KG1 (cell line): ENCODE measurements around the gene ZNF652.
"Not testable (repeated sequence)": the region's sequence is repeated elsewhere in the genome, so short reads cannot be mapped to it uniquely, and the experiment has no call there.

ENCODE experiments used
- DNase-seq: peaks from one replicate; lab custom pipeline; 2025; lab: John Stamatoyannopoulos, UW

The ZNF652 gene

DNA sequence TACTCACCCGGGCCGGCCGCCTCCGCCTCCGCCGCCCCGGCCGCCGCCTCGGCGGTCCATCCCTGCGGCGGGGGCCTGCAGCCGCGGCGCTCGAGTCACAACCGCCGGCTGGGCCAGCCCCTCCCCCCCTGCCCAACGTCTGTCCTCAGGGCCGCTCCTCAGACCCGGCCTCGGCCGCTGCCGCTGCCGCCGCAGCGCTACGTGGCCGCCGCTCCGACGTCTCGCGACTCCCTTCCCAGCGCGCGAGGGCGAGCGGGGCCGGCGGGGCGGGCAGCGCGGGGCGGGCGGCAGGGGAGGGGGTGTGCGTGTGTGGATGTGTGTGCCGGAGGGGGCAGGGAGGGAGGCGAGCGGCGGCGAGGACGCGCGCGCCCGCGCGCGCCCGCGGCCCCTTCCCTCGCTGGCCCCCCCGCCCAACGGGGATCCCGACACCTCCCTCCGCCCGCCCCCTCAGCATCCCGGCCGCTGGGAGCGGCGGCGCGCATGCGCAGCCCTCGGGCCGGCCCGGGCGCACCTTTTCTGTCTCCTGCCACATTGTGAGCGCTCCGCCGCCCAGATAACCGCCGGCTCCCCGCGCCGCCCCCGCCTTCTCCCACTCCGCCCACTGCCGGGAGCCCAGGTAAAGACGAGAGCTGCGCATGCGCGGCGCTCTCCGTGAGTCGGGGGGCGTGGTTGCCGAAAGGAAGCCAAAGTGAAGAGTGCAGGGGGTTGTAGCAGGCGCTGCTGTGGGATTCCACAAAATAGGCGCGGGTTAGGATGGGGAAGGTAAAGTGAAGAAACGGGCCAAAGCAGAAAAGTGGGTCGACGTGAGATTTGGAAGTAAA lies at the start of gene ZNF652:
ZNF652 (minus strand) TSS at position 349 of the 821 bp plus-strand sequence. CDS start 44,525 bp downstream, outside the sequence.
- DNase-seq: peak; percentile 65

DNA sequence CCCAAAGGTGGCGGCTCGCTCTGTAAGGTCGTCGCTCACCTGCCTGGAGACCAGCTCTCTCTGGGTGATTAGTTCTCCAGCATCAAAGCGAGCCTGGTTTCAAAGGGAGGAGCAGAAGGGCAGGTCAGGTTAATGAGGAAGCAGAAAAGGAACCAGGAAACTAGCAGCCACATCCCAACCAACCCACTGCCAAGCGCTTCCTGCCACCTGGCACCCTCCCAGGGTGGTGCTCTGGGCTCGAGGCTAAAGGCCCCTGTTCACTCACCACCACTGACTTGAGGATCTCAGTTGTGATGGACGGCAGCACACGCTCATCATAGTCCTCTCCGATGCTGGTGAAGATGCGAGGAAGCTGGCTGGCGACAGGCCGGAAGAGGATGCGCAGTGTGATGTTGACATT lies 47.0 kb upstream of the ZNF652 start:
- DNase-seq: no peak

DNA sequence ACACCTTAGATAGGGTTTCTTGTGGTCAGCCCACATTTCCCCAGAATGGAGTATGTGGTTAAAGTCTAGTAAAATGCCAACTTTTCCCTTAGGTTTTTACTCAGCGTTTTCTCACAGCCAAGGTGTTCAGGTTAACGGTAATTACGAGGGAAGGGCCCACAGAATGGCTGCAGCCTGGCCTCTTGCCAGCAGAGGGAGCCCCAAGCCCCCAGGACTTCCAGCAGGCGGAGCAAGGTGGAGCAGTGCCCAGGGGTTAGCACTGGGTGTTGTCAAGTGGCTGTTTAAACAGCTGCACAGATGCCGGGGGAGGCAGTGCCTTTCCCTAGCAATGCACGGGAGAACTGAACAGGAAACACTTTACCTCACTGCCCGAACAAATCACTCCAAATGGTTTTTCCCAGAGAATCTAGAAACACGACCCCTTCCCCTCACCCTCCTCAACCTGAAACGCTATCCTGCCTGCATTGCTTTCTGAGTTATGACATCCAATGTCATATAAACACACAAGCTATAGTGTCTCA lies 46.0 kb upstream of the ZNF652 start:
- peak; percentile 65 for DNase-seq

DNA sequence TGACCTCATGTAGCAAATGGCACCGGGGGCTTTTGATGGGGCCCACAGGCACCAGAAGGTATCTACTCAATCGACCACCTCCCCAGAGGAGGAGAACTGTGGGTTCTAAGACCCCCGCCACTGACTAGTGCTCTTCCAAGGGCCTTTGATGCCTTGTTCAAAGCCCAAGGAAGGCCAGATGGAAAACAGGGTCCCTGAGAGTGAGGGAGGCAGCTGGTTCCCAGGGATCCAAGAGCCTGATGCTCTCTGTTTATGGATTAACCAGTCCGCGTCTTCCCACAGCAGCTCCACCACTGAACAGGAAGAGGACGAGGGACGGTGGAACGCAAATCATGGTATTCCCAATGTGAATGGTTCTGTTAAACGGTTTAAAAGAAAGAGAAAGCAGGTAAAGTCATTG lies 45.0 kb upstream of the ZNF652 start:
- DNase-seq: no peak

DNA sequence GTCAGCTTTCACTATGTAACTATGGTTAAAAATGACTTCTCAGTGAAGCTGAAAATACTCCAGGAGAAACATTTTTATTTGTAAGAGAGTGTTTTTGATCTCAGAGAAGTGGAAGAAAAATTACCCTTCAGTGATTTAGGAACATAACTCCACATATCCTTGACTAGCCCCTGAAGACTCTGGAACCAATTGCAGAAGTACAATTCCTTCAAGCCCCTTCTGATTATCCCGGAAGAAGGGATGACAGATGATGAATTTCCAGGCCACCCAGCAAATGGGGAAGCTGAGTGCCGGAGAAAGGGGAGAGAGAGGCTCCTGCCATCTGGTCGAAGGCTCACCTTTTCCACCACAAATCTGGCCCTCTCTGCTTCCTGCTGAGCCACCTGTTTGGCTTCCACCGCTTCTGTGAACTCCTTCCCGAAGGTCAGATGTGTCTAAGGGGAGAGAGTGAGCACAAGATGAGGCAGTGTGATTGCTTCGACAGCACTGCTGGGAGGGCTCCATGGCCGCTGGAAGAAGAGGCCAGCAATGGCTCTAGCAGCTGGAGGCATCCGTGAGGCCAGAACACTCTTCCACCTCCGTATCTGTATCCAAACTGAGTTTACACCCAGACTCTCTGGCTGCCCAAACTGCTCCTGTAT lies 44.5 kb upstream of the ZNF652 start:
- no peak for DNase-seq

DNA sequence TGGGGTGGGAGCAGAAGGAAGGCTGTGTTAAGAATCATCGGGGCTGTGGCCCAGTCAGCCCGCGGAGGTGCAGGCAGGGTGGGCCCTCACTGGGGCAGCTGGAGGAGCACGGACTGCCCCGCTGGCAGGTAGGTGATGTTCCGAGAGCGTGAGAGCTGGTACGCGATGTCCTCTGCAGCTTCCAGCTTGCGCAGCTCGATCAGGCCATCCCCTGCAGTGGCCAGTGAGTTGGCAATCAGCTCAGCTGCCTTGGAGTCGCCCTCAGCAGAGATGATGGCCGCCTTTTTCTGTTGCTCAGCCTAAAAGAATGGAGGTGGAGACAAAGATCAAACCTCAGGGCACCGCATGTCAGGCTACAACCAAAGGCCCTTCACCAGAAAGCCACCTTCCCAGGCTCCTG lies 42.9 kb upstream of the ZNF652 start:
- no peak for DNase-seq

DNA sequence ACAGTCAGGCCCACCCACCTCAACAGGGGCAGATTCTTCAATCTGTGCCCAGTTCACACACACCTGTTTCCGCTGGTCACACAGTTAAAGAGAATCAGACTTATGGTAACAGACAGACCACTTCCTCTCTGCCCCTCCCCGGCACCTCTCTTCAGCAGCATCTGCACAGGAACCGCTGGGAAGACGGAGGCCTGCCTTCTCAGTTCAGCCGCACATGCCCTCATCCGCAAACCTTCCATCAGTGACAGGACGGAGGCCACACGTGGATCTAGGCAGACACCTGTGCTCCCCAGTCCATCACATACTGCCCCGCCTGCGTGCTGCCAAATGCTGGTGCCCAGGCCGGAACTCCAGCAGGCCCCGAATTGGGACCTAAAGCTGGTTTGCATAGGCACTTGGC lies 42.3 kb upstream of the ZNF652 start:
- DNase-seq: no peak

DNA sequence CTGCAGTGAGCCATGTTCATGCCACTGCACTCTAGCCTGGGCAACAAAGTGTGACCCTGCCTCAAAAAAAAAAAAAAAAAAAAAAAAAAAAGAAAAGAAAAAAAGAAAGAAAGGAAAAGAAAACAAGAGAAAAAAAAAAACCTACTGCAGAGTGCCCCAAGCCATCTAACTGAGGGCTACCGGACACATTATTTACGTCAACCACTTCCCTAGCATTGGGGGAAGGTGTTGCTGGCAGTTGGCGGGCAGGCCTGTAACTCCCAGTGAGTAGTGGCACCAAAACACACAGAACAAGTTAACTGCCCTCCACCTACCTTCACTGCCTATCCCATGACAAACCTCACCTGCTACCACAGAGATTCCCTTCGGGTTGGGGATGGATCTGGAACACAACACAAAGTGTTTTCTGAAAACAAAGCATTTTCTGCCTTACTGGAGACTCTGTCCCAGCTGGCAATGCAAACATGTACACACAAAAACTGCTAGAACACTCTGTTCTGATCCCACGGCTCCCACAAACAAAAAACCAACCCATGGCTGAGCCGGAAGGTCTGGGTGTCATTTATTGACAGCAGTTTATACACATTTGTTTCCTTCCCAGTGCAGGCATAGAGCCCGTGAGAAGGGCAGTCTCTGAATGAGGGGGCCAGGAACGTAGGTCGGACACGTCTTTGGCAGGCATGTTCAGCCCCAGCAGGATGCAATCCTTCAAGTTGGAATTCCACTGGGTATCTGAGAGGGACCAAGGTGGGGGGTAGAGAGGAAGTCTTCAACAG lies 41.7 kb upstream of the ZNF652 start:
- no peak for DNase-seq

DNA sequence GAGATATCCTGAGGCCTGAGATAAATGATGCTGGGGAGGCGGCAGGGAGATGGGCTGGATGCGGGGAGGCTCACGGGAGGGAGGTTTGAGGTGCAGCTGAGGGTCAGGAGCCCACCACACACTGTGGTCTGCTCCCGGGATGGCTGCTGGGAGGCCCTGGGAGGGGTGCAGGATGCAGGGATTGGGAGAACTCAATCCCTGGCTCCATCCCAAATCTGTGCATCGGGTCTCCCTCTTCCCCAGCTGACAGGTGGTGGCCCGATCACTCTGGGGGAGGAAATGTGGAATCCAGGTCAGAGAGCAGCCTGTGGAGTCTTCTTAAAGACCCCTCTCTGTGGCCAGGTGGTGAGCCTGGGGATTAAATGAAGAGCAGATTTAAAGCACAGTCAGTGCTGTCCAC lies 40.7 kb upstream of the ZNF652 start:
- no peak for DNase-seq

DNA sequence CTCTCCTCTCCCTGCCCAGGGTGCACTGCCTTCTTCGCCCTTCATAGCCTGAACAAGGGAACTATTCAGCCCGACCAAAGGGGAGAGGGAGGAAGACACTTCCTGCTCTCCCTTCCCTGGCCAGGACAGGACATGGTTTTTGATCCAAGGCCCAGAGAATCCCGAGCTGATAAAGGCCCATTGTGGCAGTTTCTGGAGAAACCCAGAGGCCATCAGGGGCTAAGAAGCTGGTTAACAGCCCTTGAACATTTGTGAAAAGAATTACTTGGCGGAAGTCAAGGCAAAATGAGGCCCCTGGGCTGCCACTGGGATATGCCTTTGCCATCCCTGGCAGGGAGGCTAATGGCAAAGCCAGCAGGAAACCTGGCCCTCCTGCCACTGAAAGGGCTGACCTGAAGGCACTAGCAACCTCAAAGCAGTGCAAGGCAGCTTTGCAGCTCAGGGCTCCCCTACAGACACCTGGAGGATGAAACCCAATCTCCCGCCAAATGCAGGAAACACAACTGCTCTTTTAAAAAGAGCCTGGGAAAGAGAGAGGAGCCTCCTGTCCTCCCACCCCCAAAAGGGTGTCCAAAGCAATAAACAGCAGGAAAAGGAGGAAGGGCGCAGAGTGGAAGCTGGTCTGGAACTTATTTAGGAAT lies 40.0 kb upstream of the ZNF652 start:
- no peak for DNase-seq

DNA sequence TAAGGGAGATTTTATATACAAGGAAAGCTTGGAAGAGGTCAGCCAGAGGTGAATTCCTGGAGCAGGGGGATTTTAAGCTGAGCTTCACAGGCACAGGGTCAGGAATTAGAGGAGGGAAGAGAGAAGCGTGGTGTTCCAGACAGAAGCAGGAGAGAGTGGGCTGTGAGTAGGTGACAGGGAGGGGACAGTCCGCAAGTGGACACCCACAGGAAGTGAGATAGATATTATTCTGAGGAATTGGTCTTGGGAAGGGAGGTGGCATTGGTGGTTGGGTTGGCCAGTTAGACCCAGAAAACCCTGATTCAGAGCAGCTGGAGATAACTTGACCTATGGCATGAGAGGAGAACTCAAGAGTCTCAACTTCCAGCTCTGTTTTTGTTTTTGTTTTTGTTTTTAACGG lies 37.9 kb upstream of the ZNF652 start:
- no peak for DNase-seq

DNA sequence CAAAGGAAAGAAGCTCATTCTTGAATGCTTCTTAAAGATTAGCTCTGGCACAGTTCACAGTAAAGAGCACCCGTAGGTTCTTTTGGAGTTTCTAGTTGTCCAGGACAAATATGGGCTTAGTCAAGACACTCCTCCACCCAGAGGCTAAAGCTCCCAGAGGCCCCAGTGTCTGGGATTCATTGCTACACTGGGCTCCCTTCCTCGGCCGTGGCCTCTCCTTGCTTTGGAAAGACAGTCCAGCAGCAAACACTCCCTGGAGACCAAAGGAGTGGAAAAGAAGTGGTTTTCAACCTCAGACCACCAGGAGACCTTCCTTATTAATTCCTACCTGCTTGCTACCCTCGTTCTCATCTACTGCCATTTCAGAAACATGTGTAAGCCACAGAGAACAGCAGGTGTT lies 35.5 kb upstream of the ZNF652 start:
- DNase-seq: no peak

DNA sequence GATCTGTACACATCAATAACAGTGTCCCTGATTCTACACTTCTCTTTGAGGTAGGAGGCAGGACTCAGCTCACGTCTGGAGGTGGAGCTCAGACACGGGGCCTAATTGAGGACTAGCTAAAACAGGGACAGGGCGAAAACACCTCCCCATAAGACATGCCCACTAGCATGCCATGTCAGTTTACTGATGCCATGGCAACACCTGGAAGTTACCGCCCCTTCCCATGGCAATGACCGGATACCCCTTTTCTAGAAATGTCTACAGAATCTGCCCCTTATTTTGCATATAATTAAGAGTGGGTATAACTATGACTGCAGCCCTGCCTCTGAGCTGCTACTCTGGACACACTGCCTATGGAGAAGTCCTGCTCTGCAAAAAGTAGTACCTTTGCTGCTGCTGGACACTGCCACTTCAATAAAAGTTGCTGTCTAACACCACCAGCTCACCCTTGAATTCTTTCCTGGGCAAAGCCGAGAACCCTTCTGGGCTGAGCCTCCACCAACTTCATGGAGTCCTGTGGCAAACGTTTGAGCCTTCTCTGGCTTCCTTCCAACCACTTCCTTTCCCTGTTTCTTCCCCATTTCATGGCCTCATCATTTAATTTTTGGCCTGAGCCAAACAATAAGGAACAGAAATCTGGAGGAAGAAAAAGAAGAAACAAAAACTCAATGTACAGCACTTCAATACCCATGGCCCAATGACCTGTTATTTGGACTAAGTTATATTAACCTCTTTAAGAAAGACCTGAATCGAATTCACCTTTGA lies 31.6 kb upstream of the ZNF652 start:
- peak; percentile 22 for DNase-seq

DNA sequence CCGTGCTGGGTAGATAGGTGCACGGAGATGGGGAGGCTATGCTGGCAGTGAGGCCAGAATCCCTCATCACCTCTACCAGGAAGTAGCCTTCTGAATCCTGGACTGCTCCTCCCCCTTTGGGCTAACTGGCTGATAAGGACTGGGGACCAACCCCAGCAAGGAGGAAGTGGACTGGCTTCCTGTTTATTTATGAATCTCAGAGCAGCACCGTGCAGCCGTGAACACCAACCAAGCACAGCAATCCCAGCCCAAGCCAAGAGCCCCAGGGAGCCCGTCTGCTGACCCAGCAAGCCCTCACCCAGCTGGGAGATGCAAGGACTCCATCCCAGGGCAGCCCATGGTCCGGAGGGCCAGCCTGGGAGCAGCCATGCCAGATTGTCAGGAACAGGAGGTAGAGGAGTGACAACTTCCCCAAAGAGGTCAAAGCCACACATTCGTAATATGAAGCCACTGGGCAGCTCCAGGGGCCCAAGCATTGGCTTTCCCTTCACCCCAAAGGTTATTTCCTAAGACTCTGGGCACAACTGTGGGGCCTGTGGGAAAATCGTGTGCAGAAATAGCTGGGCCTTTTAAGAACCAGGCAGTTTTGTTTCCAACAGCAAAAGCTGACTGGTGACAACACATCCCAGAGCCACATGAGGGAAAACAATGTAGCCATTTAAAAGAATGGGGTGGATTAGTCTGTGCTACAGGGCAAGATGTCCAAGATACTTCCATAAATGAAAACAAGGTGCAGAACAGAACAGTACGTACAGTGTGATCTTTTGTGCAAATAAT lies 28.7 kb upstream of the ZNF652 start:
- DNase-seq: no peak

DNA sequence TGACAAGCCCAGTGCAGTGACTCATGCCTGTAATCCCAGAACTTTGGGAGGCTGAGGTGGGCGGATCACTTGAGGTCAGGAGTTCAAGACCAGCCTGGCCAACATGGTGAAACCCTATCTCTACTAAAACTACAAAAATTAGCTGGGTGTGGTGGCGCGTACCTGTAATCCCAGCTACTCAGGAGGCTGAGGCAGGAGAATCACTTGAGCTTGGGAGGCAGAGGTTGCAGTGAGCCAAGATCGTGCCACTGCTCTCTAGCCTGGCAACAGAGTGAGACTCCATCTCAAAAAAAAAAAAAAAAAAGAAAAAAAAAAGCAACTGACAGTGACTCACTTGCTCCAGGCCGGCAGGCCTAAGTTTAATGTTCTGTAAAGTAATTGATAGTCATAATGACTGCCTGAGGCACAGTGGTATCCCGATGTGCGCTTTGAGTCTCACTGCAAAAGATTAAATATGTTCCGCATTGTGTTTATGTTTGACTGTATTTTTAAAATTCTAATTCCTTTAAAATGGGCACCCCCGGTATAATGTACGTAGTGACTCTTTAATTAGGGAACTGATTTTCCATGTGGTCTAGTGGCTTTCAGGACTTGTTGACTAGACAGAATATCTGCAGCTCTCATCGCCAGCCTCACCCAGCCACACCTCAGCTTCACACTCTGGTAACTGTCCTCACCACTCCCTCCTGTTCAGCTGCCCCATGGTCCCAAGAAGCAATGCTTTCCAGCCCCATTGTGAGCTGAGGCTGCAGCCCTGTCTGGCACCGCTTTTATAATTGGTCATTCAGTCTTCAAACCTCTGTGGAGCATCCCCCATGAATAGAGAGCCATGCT lies 27.7 kb upstream of the ZNF652 start:
- DNase-seq: not testable (repeated sequence)

DNA sequence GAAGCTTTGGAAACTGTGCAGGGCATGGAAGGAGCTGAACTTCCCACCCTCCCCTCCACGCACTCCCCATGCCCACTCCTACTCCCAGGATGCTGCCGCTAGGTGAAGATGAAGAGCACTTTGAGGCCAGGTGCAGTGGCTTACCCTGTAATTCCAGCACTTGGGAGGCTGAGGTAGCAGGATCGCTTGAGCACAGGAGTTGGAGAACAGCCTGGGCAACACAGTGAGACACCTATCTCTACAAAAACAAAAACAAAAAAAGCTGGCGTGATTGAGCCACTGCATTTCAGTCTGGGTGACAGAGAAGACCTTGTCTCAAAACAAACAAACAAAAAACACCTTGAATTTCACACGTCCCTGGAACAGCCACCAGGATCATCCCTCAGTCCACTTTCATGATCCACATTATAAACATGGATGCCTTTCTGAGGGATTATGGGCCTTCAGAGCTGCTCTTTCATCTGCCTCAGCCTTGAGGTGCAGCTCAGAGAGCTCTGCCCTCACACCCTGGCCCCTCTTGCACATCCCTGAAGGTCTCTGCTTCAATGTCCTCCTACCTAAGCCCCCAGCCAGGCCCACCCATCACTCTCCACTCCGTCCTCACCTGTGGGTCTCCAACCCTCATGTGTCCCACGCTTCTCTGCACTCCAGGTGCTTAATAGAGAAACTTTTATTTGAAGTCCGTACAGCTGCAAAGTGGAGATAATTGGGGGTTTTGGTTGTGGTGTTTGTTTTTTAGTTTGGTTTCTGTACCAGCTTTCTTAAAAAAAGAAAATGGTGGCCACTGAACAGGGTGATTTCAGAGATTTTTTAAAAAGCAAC lies 26.9 kb upstream of the ZNF652 start:
- no peak for DNase-seq

DNA sequence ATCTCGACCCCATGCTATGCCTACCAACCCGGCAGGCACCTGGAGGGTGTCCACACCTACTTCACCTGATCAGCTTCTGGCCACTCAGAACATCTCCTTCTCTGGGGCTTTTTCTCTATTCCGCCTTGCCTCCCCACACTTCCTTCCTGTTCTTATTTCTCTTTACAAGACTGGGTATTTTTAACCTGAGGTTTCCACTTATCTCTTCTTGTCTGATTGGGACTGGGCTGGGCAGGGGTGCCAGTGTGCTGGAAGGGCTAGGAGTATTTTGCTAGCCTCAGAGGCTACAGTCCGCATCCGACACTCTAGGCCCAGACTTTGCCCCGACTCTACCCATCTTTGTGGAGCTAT lies 26.2 kb upstream of the ZNF652 start:
- peak; percentile 34 for DNase-seq

DNA sequence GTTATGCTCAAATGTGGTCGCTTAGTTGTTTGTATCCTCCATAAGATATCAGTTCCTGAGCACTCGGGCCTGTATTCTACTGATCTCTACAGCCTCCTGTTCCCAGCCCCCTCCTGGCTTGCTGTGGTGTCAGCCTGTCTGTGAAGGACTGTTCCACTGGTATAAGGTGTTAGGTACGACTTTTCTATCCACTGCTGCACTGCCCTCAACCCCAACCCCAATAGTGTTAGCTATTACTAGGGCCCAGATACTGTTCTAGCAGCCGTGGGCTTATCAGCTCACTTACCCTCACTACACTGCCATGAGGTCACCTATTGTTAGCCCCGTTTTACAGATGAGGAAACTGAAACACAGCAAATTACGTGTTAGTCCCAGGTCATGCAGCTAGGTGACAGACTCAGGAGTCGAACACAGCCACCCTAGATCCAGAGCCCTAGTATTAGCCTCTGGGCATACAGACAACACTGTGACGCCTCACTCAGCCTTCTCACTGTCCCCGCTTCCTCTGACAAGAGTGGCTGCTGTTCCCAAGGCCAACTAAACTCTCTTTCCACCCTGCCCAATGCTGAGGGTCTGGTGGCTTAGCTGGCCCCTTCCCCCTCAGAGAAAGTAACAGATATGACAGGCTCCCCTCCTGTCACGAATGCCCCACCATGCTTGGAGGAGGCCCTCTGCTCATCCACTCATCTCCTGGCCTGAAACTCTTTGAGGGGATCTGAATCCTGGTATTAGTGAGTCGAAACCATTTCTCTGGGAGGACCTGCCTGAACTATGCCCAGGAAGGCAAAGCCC lies 25.6 kb upstream of the ZNF652 start:
- DNase-seq: no peak
